K562 (cell line): ENCODE results near the gene CD300H. TPM values are rescaled to one million over a fixed set of nuclear protein-coding genes. Genes with fewer than 3 reads are reported as not detected.

ENCODE experiments used
- ATAC-seq: fragments of 200-7000 bp; cut with Tn5 transposase; 3 replicates; pipeline ENCODE4 v1.9.1; 2020; ENCODE audit warnings: moderate library complexity
- BruUV-seq: library from RNA; stranded (reverse); fragments of 400-500 nt; replicated peaks from 2 replicates; lab custom pipeline; 2021; lab: Mats Ljungman, UMichigan
- CTCF ChIA-PET: fragments of 300-600 bp; formaldehyde crosslinking; extraction: SDS; loops from one replicate; lab custom pipeline; 2021; ENCODE audit warnings: low intra/inter-chr PET ratio; lab: Yijun Ruan, JAX
- POLR2A ChIA-PET: fragments of 300-600, 350-650 bp; sonication (Branson Sonifier 250); formaldehyde crosslinking; extraction: SDS; loops from one replicate; lab custom pipeline; 2021; ENCODE audit warnings: antibody characterized with exemption, inconsistent platforms; lab: Yijun Ruan, JAX
- DNase-seq, 4 experiments: peaks; one replicate each; pipeline versions ENCODE4 v3.0.0 to v3.0.0-alpha.2; 2011 to 2018; ENCODE audit warnings: low spot score in 3 of 4, mixed read lengths in 3 of 4; ENCODE audit errors: extremely low read depth in 1 of 4
- FAIRE-seq: peaks from 2 replicates; lab custom pipeline; 2011; peaks lifted over from hg19 to GRCh38; lab: Jason Lieb, UNC
- H2AFZ ChIP-seq: 2 replicates; pipeline ENCODE4 v1.6.0; 2011; ENCODE audit warnings: low read depth, low read length, control low read depth, inconsistent platforms
- H3K27ac ChIP-seq: fragments of 200-600 bp; 3 replicates; pipeline ENCODE4 v1.8.0; 2011; ENCODE audit warnings: low read depth, mild to moderate bottlenecking, control low read depth, inconsistent platforms, low read length, moderate library complexity, mixed read lengths; ENCODE audit errors: extremely low read depth
- H3K27me3 ChIP-seq, 2 experiments: fragments of 300-600 bp in 1 of 2; 2 replicates in 1 of 2; 3 replicates in 1 of 2; pipeline versions ENCODE4 v1.6.0 to v1.8.0; 2011; ENCODE audit warnings: inconsistent platforms in 2 of 2, low read length in 2 of 2, mild to moderate bottlenecking in 1 of 2, mixed read lengths in 1 of 2, moderate library complexity in 1 of 2; ENCODE audit not compliant: control insufficient read depth in 2 of 2, insufficient read depth in 2 of 2
- H3K36me3 ChIP-seq: fragments of 300-600 bp; 3 replicates; pipeline ENCODE4 v1.8.0; 2011; ENCODE audit warnings: mild to moderate bottlenecking, low read length, inconsistent platforms; ENCODE audit not compliant: control insufficient read depth, insufficient read depth
- H3K4me1 ChIP-seq, 2 experiments: fragments of 200-600 bp in 1 of 2; replicated peaks in 1 of 2; 2 replicates in 1 of 2; 3 replicates in 1 of 2; pipeline versions ENCODE4 v1.5.1 to v1.8.0; 2011; ENCODE audit warnings: inconsistent platforms in 2 of 2, low read length in 2 of 2, mild to moderate bottlenecking in 1 of 2, mixed read lengths in 1 of 2, moderate library complexity in 1 of 2; ENCODE audit not compliant: control insufficient read depth in 2 of 2, insufficient read depth in 2 of 2
- H3K4me2 ChIP-seq: 2 replicates; pipeline ENCODE4 v1.6.1; 2011; ENCODE audit warnings: low read length, control low read depth, inconsistent platforms, mixed read lengths; ENCODE audit not compliant: insufficient read depth
- H3K4me3 ChIP-seq: fragments of 200-600 bp; sonication (generic), shearing (Covaris generic); 2 replicates; pipeline ENCODE4 v1.5.1; 2016; ENCODE audit warnings: control low read depth, inconsistent platforms
- H3K79me2 ChIP-seq: fragments of 200-600 bp; 3 replicates; pipeline ENCODE4 v1.8.0; 2011; ENCODE audit warnings: low read length, inconsistent platforms; ENCODE audit not compliant: control insufficient read depth, insufficient read depth
- H3K9ac ChIP-seq, 2 experiments: 2 replicates each; pipeline versions ENCODE4 v1.6.0 to v1.6.1; 2011; ENCODE audit warnings: low read depth in 2 of 2, low read length in 2 of 2, control low read depth in 1 of 2, inconsistent platforms in 1 of 2, mild to moderate bottlenecking in 1 of 2, mixed read lengths in 1 of 2; ENCODE audit not compliant: insufficient read depth in 1 of 2
- H3K9me1 ChIP-seq: one replicate; pipeline ENCODE4 v1.6.0; 2011; ENCODE audit warnings: inconsistent platforms, mild to moderate bottlenecking, low read length, moderate library complexity; ENCODE audit not compliant: control insufficient read depth, insufficient read depth
- H3K9me3 ChIP-seq: replicated peaks from 2 replicates; pipeline ENCODE4 v1.5.1; 2011; ENCODE audit warnings: low read depth, low read length, inconsistent platforms; ENCODE audit not compliant: control insufficient read depth, insufficient read depth
- H4K20me1 ChIP-seq: replicated peaks from 2 replicates; pipeline ENCODE4 v1.6.1; 2011; ENCODE audit warnings: low read length, inconsistent platforms, mixed read lengths; ENCODE audit not compliant: control insufficient read depth, insufficient read depth
- ARID2 ChIP-seq: fragments of 450-650 bp; IDR thresholded peaks from 2 replicates; pipeline ENCODE4 v1.6.1; 2017; ENCODE audit warnings: antibody characterized with exemption, mild to moderate bottlenecking
- HEY1 ChIP-seq: fragments of 250-450 bp; sonication (Bioruptor Pico); IDR thresholded peaks from 2 replicates; pipeline ENCODE4 v1.5.0; 2020; ENCODE audit warnings: mild to moderate bottlenecking, moderate library complexity, borderline replicate concordance
- HNRNPLL ChIP-seq: fragments of 200-400 bp; formaldehyde crosslinking; IDR thresholded peaks from 2 replicates; pipeline ENCODE4 v1.6.1; 2017; ENCODE audit warnings: low read length, low read depth, mild to moderate bottlenecking; ENCODE audit not compliant: poor library complexity, severe bottlenecking
- MAFK ChIP-seq: IDR thresholded peaks from 2 replicates; pipeline ENCODE4 v1.6.1; 2011; ENCODE audit warnings: low read length, improper control_type of control experiment
- SMAD3 ChIP-seq: fragments of 450-650 bp; formaldehyde crosslinking; conservative IDR thresholded peaks from 2 replicates; pipeline ENCODE4 v1.4.0; 2020; ENCODE audit warnings: mild to moderate bottlenecking
- SMC3 ChIP-seq: conservative IDR thresholded peaks from 2 replicates; pipeline ENCODE4 v1.6.1; 2011; ENCODE audit warnings: low read depth, low read length, improper control_type of control experiment; ENCODE audit not compliant: insufficient read depth
- ZNF23 ChIP-seq: fragments of 250-450 bp; sonication (Bioruptor Pico); IDR thresholded peaks from 2 replicates; pipeline ENCODE4 v1.4.0; 2020; ENCODE audit warnings: mild to moderate bottlenecking
- ZNF764 ChIP-seq: fragments of 250-450 bp; sonication (Bioruptor Pico); IDR thresholded peaks from 2 replicates; pipeline ENCODE4 v1.4.0; 2020; ENCODE audit warnings: low read depth, mild to moderate bottlenecking, moderate library complexity
- WGBS: fragments of 100-300 bp; shearing (Covaris generic); methylation state at CpG from one replicate; pipeline ENCODE4 v1.1.6; 2016; ENCODE audit warnings: low coverage, mixed read lengths; ENCODE audit not compliant: insufficient coverage; ENCODE audit errors: missing lambda C conversion rate; 5-methylcytosine and 5-hydroxymethylcytosine counted together
- in situ Hi-C: fragments of 300-500 bp; cut with MboI; formaldehyde crosslinking; loops from 4 replicates; pipeline ENCODE4 v1.15.0; 2018; ENCODE audit warnings: inconsistent platforms, mixed read lengths
- intact Hi-C: fragments of 100-400 bp; cut with micrococcal nuclease; formaldehyde crosslinking; loops from 2 replicates; pipeline ENCODE4 v1.14.2; 2022
- polyA plus RNA-seq, 8 experiments: library from polyadenylated mRNA; depleted of rRNA in 4 of 8; stranded (reverse) in 5 of 8; unstranded in 3 of 8; fragments of >200 nt; fragmentation: Nextera tagmentation in 2 of 8; fragmentation: Illumina TruSeq in 1 of 8; extraction: Ambion mirVana in 2 of 8; extraction: Trizol in 1 of 8; gene quantifications; 2 replicates each; pipeline versions ENCODE4 v1.2.1 to v1.2.3, GENCODE V29; 2011 to 2014; ENCODE audit warnings: inconsistent platforms in 1 of 8, missing spikeins in 1 of 8
- total RNA-seq, 7 experiments: library from RNA; depleted of rRNA in 6 of 7; stranded (reverse); fragments of >200 nt in 6 of 7; fragmentation: Illumina TruSeq in 2 of 7; extraction: Trizol in 2 of 7; gene quantifications; 2 replicates each; pipeline versions ENCODE4 v1.2.1 to v1.2.3, GENCODE V29; 2011 to 2021; ENCODE audit warnings: low replicate concordance in 1 of 7
- TF ChIP-seq, protein P1 (sequence below): fragments of 450-650 bp; conservative IDR thresholded peaks from 2 replicates; pipeline ENCODE4 v1.6.1; 2016; ENCODE audit warnings: missing genetic modification characterization, low read depth, mild to moderate bottlenecking, control low read depth, missing compliant biosample characterization

Gene CD300H
- total and polyA plus RNA-seq, 9 of the 15 experiments (the other 6 are each of a cell fraction or from before 2014, with no cell fraction given): not detected

DNA sequence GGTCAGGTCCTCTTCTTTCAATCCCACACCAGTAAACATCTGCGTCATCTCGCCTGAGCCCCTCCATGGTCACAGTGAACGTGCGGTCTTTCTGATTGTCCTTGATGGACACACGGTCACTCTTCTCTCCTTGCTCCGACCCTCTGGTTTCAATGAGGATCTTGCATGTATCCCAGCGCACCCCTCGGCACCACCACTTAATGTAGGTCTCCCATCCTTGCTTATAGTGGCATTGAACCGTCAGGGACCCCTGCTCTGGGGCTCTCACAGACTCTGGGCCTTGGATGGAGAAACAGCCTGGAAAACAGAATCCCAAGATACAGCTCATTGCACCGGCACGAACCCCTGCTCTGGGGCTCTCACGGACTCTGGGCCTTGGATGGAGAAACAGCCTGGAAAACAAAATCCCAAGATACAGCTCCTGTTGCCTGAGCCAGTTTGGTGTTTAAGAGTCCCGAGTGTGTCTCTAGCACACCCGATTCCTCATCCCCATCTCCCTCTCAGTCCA is 41.5 kb downstream of the CD300H start:
- FAIRE-seq: no peak
- no peaks in the 10 kb centered on the region for H3K4me1 ChIP-seq
- no peak for TF ChIP-seq HNRNPLL
- no peak for TF ChIP-seq ARID2
- no peak for TF ChIP-seq SMAD3
- no peak for TF ChIP-seq ZNF764 (CRISPR knock-in tag)
- TF ChIP-seq ZNF23 (CRISPR knock-in tag): no peak
- TF ChIP-seq, protein P1, sequence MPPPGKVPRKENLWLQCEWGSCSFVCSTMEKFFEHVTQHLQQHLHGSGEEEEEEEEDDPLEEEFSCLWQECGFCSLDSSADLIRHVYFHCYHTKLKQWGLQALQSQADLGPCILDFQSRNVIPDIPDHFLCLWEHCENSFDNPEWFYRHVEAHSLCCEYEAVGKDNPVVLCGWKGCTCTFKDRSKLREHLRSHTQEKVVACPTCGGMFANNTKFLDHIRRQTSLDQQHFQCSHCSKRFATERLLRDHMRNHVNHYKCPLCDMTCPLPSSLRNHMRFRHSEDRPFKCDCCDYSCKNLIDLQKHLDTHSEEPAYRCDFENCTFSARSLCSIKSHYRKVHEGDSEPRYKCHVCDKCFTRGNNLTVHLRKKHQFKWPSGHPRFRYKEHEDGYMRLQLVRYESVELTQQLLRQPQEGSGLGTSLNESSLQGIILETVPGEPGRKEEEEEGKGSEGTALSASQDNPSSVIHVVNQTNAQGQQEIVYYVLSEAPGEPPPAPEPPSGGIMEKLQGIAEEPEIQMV (tag): no peak
- no peak for TF ChIP-seq SMC3
- no peak for TF ChIP-seq MAFK
- no peak for TF ChIP-seq HEY1 (CRISPR knock-in tag)
- TF ChIP-seq, all 486 proteins: peak for 0
- ChIA-PET CTCF (no interaction called here), POLR2A (no interaction called here)
- H2AFZ ChIP-seq: no peak overlapping the region
- no peak overlapping the region for H3K4me3 ChIP-seq
- intact Hi-C loops: no loop called here
- H3K4me2 ChIP-seq: no peak overlapping the region
- BruUV-seq: no TSS peak
- DNase-seq (no peak), ATAC-seq (no peak)
- no peak overlapping the region for H3K9ac ChIP-seq
- in situ Hi-C loops: no loop called here
- no peak overlapping the region for H3K27ac ChIP-seq
- peaks cover 13 to 77% of the 10 kb centered on the region in 2 experiments; a peak in 3 of 5 replicates for H3K27me3 ChIP-seq
- WGBS: 0% methylated on average over 11 of the region's 14 CpGs
- no peaks in the 10 kb centered on the region for H3K36me3 ChIP-seq
- H3K9me3 ChIP-seq: no peaks in the 10 kb centered on the region
- no peaks in the 10 kb centered on the region for H3K79me2 ChIP-seq
- H3K9me1 ChIP-seq: no peaks in the 10 kb centered on the region
- H4K20me1 ChIP-seq: no peaks in the 10 kb centered on the region
